Dedifferentiated amniotic fluid mesenchymal stem cell (primary cell): ENCODE results near the gene AGAP2.
"Not testable (repeated sequence)": the region's sequence is repeated elsewhere in the genome, so short reads cannot be mapped to it uniquely, and the experiment has no call there.

Experiments
- DNase-seq: peaks from one replicate; pipeline ENCODE4 v3.0.0-alpha.2; 2016; ENCODE audit errors: extremely low spot score

The AGAP2 gene

GRCh38 chr12:57695770-57696432 is 42.6 kb downstream of the AGAP2 start:
- DNase-seq, result no peak

DNA sequence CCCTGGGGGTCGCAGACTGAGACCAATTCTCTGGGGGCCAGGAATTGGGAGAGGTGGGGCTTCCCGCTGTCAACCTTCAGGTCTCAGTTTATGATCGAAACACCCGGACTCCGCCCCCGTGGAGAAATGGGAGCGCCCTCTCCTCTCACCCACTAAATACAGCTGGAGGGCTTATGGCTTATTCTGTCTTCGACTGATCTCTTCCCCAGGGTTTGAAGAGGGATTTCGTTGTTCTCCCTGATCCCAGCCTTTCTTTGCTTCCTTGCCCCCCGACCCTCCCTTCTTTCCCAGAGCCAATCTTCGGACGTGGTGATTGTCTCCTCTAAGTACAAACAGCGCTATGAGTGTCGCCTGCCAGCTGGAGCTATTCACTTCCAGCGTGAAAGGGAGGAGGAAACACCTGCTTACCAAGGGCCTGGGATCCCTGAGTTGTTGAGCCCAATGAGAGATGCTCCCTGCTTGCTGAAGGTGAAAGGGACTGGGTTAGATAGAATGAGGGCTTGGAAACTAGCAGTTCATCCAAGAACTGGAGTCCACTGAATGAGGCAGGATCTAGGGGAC is 44.0 kb downstream of the AGAP2 start:
- DNase-seq, result no peak

GRCh38 chr12:57693659-57694458 is 44.7 kb downstream of the AGAP2 start, which contains the start of gene OS9:
Gene OS9 (plus strand): TSS chr12:57694132. CDS start chr12:57694162, 30 bp downstream.
- DNase-seq, result peak; percentile 100

GRCh38 chr12:57693317-57693658 is 45.3 kb downstream of the AGAP2 start:
- no peak for DNase-seq

GRCh38 chr12:57692500-57692899 is 46.0 kb downstream of the AGAP2 start:
- DNase-seq, result no peak

- no peak for DNase-seq
These were observed 49.6 kb downstream of the AGAP2 start for GRCh38 chr12:57688931-57689330.

DNA sequence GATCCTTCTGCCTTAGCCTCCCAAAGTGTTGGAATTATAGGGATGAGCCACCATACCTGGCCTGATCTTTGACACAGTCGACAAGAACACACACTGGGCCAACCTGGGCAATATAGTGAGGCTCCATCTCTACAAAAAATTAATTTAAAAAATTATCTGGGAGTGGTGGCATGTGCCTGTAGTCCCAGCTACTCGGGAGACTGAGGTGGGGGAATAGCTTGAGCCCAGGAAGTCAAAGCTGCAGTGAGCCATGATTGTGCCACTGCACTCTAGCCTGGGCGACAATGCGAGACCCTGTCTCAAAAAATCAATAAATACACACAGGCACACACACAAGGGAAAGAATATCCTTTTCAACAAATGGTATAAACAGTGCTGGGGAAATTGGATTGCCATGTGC is 50.7 kb downstream of the AGAP2 start:
- DNase-seq, result no peak

GRCh38 chr12:57679697-57680096 is 58.8 kb downstream of the AGAP2 start:
- no peak for DNase-seq

DNA sequence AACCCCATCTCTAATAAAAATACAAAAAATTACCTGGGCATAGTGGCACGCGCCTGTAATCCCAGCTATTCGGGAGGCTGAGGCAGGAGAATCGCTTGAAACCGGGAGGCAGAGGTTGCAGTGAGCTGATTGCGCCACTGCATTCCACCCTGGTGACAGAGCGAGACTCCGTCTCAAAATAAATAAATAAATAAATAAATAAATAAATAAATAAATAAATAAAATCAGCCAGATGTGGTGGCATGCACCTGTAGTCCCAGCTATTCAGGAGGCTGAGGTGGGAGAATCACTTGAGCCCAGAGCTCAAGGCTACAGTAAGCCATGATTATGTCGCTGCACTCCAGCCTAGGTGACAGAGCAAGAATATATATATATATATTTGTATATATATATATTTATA is 60.6 kb downstream of the AGAP2 start:
- DNase-seq, result not testable (repeated sequence)

DNA sequence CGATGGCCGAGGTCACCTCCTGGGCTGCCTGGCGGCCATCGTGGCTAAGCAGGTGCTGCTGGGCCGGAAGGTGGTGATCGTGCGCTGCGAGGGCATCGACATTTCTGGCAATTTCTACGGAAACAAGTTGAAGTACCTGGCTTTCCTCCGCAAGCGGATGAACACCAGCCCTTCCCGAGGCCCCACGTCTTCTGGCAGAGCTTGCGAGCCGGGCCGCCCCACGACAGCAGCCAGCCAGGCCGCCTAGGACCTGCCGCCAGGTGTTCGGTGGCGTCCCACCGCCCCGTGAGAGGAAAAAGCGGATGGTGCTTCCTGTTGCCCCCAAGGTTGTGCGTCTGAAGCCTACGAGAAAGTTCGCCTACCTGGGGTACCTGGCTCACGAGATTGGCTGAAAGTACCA is 63.9 kb downstream of the AGAP2 start:
- DNase-seq, result no peak
